CD14-positive monocyte (primary cell): ENCODE measurements around the gene CCL22. TPM values are rescaled to one million over a fixed set of nuclear protein-coding genes. Genes with fewer than 3 reads are reported as not detected.

Experiments used
- DNase-seq, 3 donors: peaks; one replicate each; pipeline ENCODE4 v3.0.0-alpha.2; 2011 to 2022
- H2AFZ ChIP-seq: 2 replicates; pipeline ENCODE4 v1.6.0; 2012; ENCODE audit warnings: mild to moderate bottlenecking, low read depth, low read length, inconsistent platforms; ENCODE audit not compliant: insufficient read depth, poor library complexity, severe bottlenecking
- H3K27ac ChIP-seq, 2 donors: 1 replicate in 1 of 2; 2 replicates in 1 of 2; pipeline ENCODE4 v1.5.1; 2012 to 2013; ENCODE audit warnings: low read length in 2 of 2, control low read depth in 1 of 2, inconsistent platforms in 1 of 2, low read depth in 1 of 2, mild to moderate bottlenecking in 1 of 2
- H3K27me3 ChIP-seq, 2 donors: one replicate each; pipeline versions ENCODE4 v1.6.0 to v1.6.1; 2011 to 2013; ENCODE audit warnings: low read length in 2 of 2; ENCODE audit not compliant: control insufficient read depth in 2 of 2, insufficient read depth in 2 of 2
- H3K36me3 ChIP-seq, 2 donors: replicated peaks in 1 of 2; 1 replicate in 1 of 2; 2 replicates in 1 of 2; pipeline versions ENCODE4 v1.5.1 to v1.6.1; 2012 to 2013; ENCODE audit warnings: low read length in 2 of 2, control low read depth in 1 of 2, inconsistent platforms in 1 of 2, mild to moderate bottlenecking in 1 of 2; ENCODE audit not compliant: insufficient read depth in 2 of 2, control insufficient read depth in 1 of 2
- H3K4me1 ChIP-seq, 2 donors: 1 replicate in 1 of 2; 2 replicates in 1 of 2; pipeline versions ENCODE4 v1.5.1 to v1.6.1; 2012 to 2013; ENCODE audit warnings: low read length in 2 of 2, control low read depth in 1 of 2, inconsistent platforms in 1 of 2, mild to moderate bottlenecking in 1 of 2, moderate library complexity in 1 of 2; ENCODE audit not compliant: insufficient read depth in 2 of 2, control insufficient read depth in 1 of 2
- H3K4me2 ChIP-seq: replicated peaks from 2 replicates; pipeline ENCODE3; 2012; ENCODE audit warnings: low read length, moderate library complexity, mild to moderate bottlenecking; ENCODE audit not compliant: poor library complexity, severe bottlenecking; ENCODE audit errors: extremely low read depth
- H3K4me3 ChIP-seq, 3 experiments: fragments of 200-600 bp in 1 of 3; sonication (generic) in 1 of 3; replicated peaks in 1 of 3; 1 replicate in 2 of 3; 2 replicates in 1 of 3; pipeline ENCODE4 v1.5.1; 2011 to 2013; ENCODE audit warnings: low read length in 3 of 3, mild to moderate bottlenecking in 3 of 3, control low read depth in 2 of 3, low read depth in 2 of 3, inconsistent platforms in 1 of 3, moderate library complexity in 1 of 3
- H3K79me2 ChIP-seq: 2 replicates; pipeline ENCODE4 v1.6.0; 2012; ENCODE audit warnings: mild to moderate bottlenecking, control low read depth, inconsistent platforms, low read length, moderate library complexity; ENCODE audit not compliant: insufficient read depth
- H3K9ac ChIP-seq: 2 replicates; pipeline ENCODE4 v1.6.0; 2017; ENCODE audit warnings: low read length, mild to moderate bottlenecking; ENCODE audit not compliant: insufficient read depth, poor library complexity, severe bottlenecking
- H3K9me3 ChIP-seq, 2 donors: replicated peaks in 1 of 2; 1 replicate in 1 of 2; 2 replicates in 1 of 2; pipeline versions ENCODE4 v1.5.1 to v1.6.1; 2012 to 2013; ENCODE audit warnings: low read length in 2 of 2, control low read depth in 1 of 2; ENCODE audit not compliant: control insufficient read depth in 1 of 2, insufficient read depth in 1 of 2
- H4K20me1 ChIP-seq: 2 replicates; pipeline ENCODE4 v1.6.0; 2012; ENCODE audit warnings: mild to moderate bottlenecking, low read length, control low read depth, moderate library complexity; ENCODE audit not compliant: insufficient read depth
- H3K27ac Mint-ChIP-seq, 7 donors: one replicate each; pipeline ENCODE4 v1.8.0; 2020; ENCODE audit warnings: mild to moderate bottlenecking in 7 of 7, mixed read lengths in 7 of 7, moderate library complexity in 6 of 7, inconsistent platforms in 2 of 7
- H3K27me3 Mint-ChIP-seq, 3 donors: one replicate each; pipeline ENCODE4 v1.8.0; 2021 to 2022; ENCODE audit warnings: low read depth in 3 of 3, mild to moderate bottlenecking in 3 of 3, mixed read lengths in 3 of 3, moderate library complexity in 3 of 3, inconsistent platforms in 1 of 3
- H3K36me3 Mint-ChIP-seq, 2 donors: one replicate each; pipeline ENCODE4 v1.8.0; 2020; ENCODE audit warnings: mixed read lengths in 2 of 2, inconsistent platforms in 1 of 2, mild to moderate bottlenecking in 1 of 2
- H3K4me1 Mint-ChIP-seq: one replicate; pipeline ENCODE4 v1.8.0; 2020; ENCODE audit warnings: mild to moderate bottlenecking, mixed read lengths
- H3K4me3 Mint-ChIP-seq, 2 donors: one replicate each; pipeline ENCODE4 v1.8.0; 2020; ENCODE audit warnings: mild to moderate bottlenecking in 2 of 2, mixed read lengths in 2 of 2, moderate library complexity in 1 of 2
- H3K9me3 Mint-ChIP-seq, 7 donors: one replicate each; pipeline ENCODE4 v1.8.0; 2020 to 2022; ENCODE audit warnings: mixed read lengths in 7 of 7, mild to moderate bottlenecking in 6 of 7, moderate library complexity in 6 of 7, inconsistent platforms in 2 of 7
- CTCF ChIP-seq: fragments of 200-600 bp; IDR thresholded peaks from one replicate; pipeline ENCODE4 v1.8.0; 2022; ENCODE audit warnings: antibody characterized with exemption, mild to moderate bottlenecking
- WGBS: methylation state at CpG from one replicate; pipeline ENCODE4 v1.1.5; 2013; ENCODE audit warnings: missing lambda C conversion rate; ENCODE audit not compliant: insufficient coverage; 5-methylcytosine and 5-hydroxymethylcytosine counted together
- intact Hi-C, 2 donors: fragments of 100-400 bp; cut with micrococcal nuclease; formaldehyde crosslinking; loops; one replicate each; pipeline versions ENCODE4 v1.15.0 to v1.15.1; 2023
- polyA plus RNA-seq, 3 donors: library from polyadenylated mRNA; depleted of rRNA in 1 of 3; unstranded in 2 of 3; stranded (reverse) in 1 of 3; fragments of 300-500 nt in 2 of 3; fragments of >200 nt in 1 of 3; fragmentation: Illumina TruSeq in 2 of 3; gene quantifications; 1 replicate in 2 of 3; 2 replicates in 1 of 3; pipeline ENCODE4 v1.2.3, GENCODE V29; 2012 to 2021

The CCL22 gene
- polyA plus RNA-seq, 3 donors = 0.04 to 0.18 (median 0.15) TPM

GRCh38 chr16:57318240-57318970 lies 40.2 kb upstream of the CCL22 start:
- Mint-ChIP-seq H3K27ac (no peak overlapping the region), H3K27me3 (peaks cover 0 to 6% (median 5%) of the 10 kb centered on the region in 3 donors)
- intact Hi-C loops = no loop called here

GRCh38 chr16:57319646-57320045 lies 38.9 kb upstream of the CCL22 start:
- no peaks in the 10 kb centered on the region for H3K79me2 ChIP-seq
- H3K9me3 ChIP-seq = no peaks in the 10 kb centered on the region
- peaks cover 0 to 6% of the 10 kb centered on the region in 2 donors for H3K4me1 ChIP-seq
- H3K9ac ChIP-seq = no peak overlapping the region
- Mint-ChIP-seq H3K4me1 (peaks cover 3% of the 10 kb centered on the region), H3K4me3 (no peak overlapping the region), H3K27ac (no peak overlapping the region), H3K9me3 (peaks cover 0 to 2% (median 0%) of the 10 kb centered on the region in 7 donors), H3K36me3 (no peaks in the 10 kb centered on the region), H3K27me3 (peaks cover 0 to 5% (median 5%) of the 10 kb centered on the region in 3 donors)
- H3K27me3 ChIP-seq = no peaks in the 10 kb centered on the region
- H3K4me2 ChIP-seq = no peak overlapping the region
- no peak for DNase-seq
- intact Hi-C loops = no loop called here
- no peak overlapping the region for H3K27ac ChIP-seq
- H2AFZ ChIP-seq = no peak overlapping the region
- no peak overlapping the region for H3K4me3 ChIP-seq
- WGBS = no CpG with 5 or more reads among the region's 2 CpGs
- no peak for TF ChIP-seq CTCF
- H3K36me3 ChIP-seq = no peaks in the 10 kb centered on the region
- H4K20me1 ChIP-seq = no peaks in the 10 kb centered on the region

More at GRCh38 chr16:57318240-57318970, 40.2 kb upstream of the CCL22 start:
- no peak overlapping the region for H3K9ac ChIP-seq
- no peak overlapping the region for H2AFZ ChIP-seq
- no peaks in the 10 kb centered on the region for H3K27me3 ChIP-seq
- no peaks in the 10 kb centered on the region for H3K9me3 ChIP-seq
- no peaks in the 10 kb centered on the region for H3K4me1 ChIP-seq
- H3K79me2 ChIP-seq = no peaks in the 10 kb centered on the region
- Mint-ChIP-seq H3K9me3 (no peaks in the 10 kb centered on the region), H3K36me3 (no peaks in the 10 kb centered on the region), H3K4me3 (no peak overlapping the region), H3K4me1 (peaks cover 3% of the 10 kb centered on the region)
- 91% methylated on average over 10 of the region's 13 CpGs for WGBS
- H3K27ac ChIP-seq = no peak overlapping the region
- H3K4me3 ChIP-seq = no peak overlapping the region
- H4K20me1 ChIP-seq = no peaks in the 10 kb centered on the region
- DNase-seq = no peak
- H3K4me2 ChIP-seq = no peak overlapping the region
- no peak for TF ChIP-seq CTCF
- H3K36me3 ChIP-seq = no peaks in the 10 kb centered on the region
